Psoas muscle (tissue), 8 donors: ENCODE measurements around the gene TCERG1L. TPM values are rescaled to one million over a fixed set of nuclear protein-coding genes. Genes with fewer than 3 reads are reported as not detected.

Source experiments
- ATAC-seq, 4 donors: fragments of 200-7000 bp; cut with Tn5 transposase; one replicate each; pipeline ENCODE4 v1.9.1; 2020; ENCODE audit warnings: moderate library complexity in 3 of 4, mild to moderate bottlenecking in 2 of 4
- DNase-seq, 2 donors: peaks; one replicate each; pipeline ENCODE4 v3.0.0-alpha.2; 2020
- H3K27ac ChIP-seq: fragments of 200-600 bp; one replicate; pipeline ENCODE4 v1.8.0; 2022
- H3K27me3 ChIP-seq, 3 donors: fragments of 200-600 bp in 1 of 3; one replicate each; pipeline versions ENCODE4 v1.6.1 to v1.8.0; 2013 to 2022; ENCODE audit warnings: low read length in 2 of 3, mild to moderate bottlenecking in 2 of 3, moderate library complexity in 1 of 3; ENCODE audit not compliant: insufficient read depth in 3 of 3
- H3K36me3 ChIP-seq, 2 donors: fragments of 200-600 bp in 1 of 2; one replicate each; pipeline versions ENCODE4 v1.6.1 to v1.8.0; 2013 to 2022; ENCODE audit warnings: low read depth in 1 of 2, mild to moderate bottlenecking in 1 of 2, moderate library complexity in 1 of 2; ENCODE audit not compliant: insufficient read depth in 1 of 2
- H3K4me1 ChIP-seq: fragments of 200-600 bp; one replicate; pipeline ENCODE4 v1.8.0; 2022
- H3K4me3 ChIP-seq: fragments of 200-600 bp; one replicate; pipeline ENCODE4 v1.8.0; 2022; ENCODE audit warnings: mild to moderate bottlenecking
- H3K9me3 ChIP-seq: fragments of 200-600 bp; one replicate; pipeline ENCODE4 v1.8.0; 2022
- CTCF ChIP-seq: fragments of 200-600 bp; IDR thresholded peaks from one replicate; pipeline ENCODE4 v1.8.0; 2022; ENCODE audit warnings: antibody characterized with exemption
- WGBS, 3 donors: extraction: QIAGEN DNeasy Blood & Tissue Kit; methylation state at CpG; one replicate each; pipeline versions ENCODE4 v1.1.6 to v1.1.7; 2013; 5-methylcytosine and 5-hydroxymethylcytosine counted together
- intact Hi-C, 2 donors: fragments of 100-400 bp; cut with DNase I; formaldehyde crosslinking; loops; one replicate each; pipeline versions ENCODE4 v1.11.0 to v1.14.2; 2022
- polyA plus RNA-seq, 3 donors: library from polyadenylated mRNA; stranded (reverse); fragments of 200-250 nt; gene quantifications; one replicate each; pipeline ENCODE4 v1.2.3, GENCODE V29; 2013
- total RNA-seq, 4 donors: library from RNA; stranded (reverse); fragmentation: NEBNext Ultra II Directional in 2 of 4; extraction: Animal tissue kit (Norgen Biotek cat#: 25700) in 2 of 4; gene quantifications; one replicate each; pipeline versions ENCODE4 v1.2.1 to v1.2.4, GENCODE V29; 2021 to 2023
- donor health status: healthy with polysubstance abuse.
- donor health status: DM: no; HTN: no; CAD: no; lungs with moderate emphysema.
- donor health status: Bipolar disorder and iron deficiency.
- donor health status: healthy.
- donor health status: DM: yes; HTN: yes; CAD: no.
- donor health status: DM: no; HTN: no; CAD: no.
- donor health status: DM: no; HTN: no; CAD: no.
- donor health status: DM: yes; HTN: yes; CAD: no.

TCERG1L gene
- total and polyA plus RNA-seq, 7 donors = 0.01 TPM; not detected in 6

GRCh38 chr10:131215776-131216175 lies 95.7 kb downstream of the TCERG1L start:
- intact Hi-C loops = no loop called here
- peak in 1 of 2 donors; percentile 18 for DNase-seq
- Histone ChIP-seq H3K27ac (no peak overlapping the region), H3K9me3 (no peaks in the 10 kb centered on the region), H3K4me1 (no peaks in the 10 kb centered on the region), H3K4me3 (no peak overlapping the region), H3K27me3 (peaks cover 0 to 17% (median 0%) of the 10 kb centered on the region in 3 donors), H3K36me3 (no peaks in the 10 kb centered on the region)
- no peak for TF ChIP-seq CTCF
- WGBS, 3 donors = 93 to 97% (median 95%) methylated on average over 6 of the region's 6 CpGs
- no peak for ATAC-seq

- Histone ChIP-seq H3K4me3 (no peak overlapping the region), H3K4me1 (no peaks in the 10 kb centered on the region), H3K27ac (no peak overlapping the region), H3K9me3 (no peaks in the 10 kb centered on the region), H3K36me3 (no peaks in the 10 kb centered on the region), H3K27me3 (peaks cover 0 to 16% (median 0%) of the 10 kb centered on the region in 3 donors)
- DNase-seq (peak in 1 of 2 donors; percentile 14), ATAC-seq (no peak)
- no peak for TF ChIP-seq CTCF
- 92 to 94% (median 93%) methylated on average over 17 of the region's 17 CpGs for WGBS, 3 donors
- intact Hi-C loops = no loop called here
Observed at GRCh38 chr10:131214521-131215244, 96.8 kb downstream of the TCERG1L start.

- intact Hi-C loops = no loop called here
- H3K27me3 ChIP-seq = peaks cover 0 to 8% (median 0%) of the 10 kb centered on the region in 3 donors
- H3K36me3 ChIP-seq = no peaks in the 10 kb centered on the region
- no peak for TF ChIP-seq CTCF
- WGBS, 3 donors = 80 to 89% (median 83%) methylated on average over 9 of the region's 9 CpGs
- DNase-seq = peak in 1 of 2 donors; percentile 26
- no peaks in the 10 kb centered on the region for H3K4me1 ChIP-seq
- no peak for ATAC-seq
- H3K4me3 ChIP-seq = no peak overlapping the region
- no peak overlapping the region for H3K27ac ChIP-seq
- H3K9me3 ChIP-seq = no peaks in the 10 kb centered on the region
Observed at GRCh38 chr10:131213741-131214505, 97.6 kb downstream of the TCERG1L start.

- peaks cover 0 to 3% (median 0%) of the 10 kb centered on the region in 3 donors for H3K27me3 ChIP-seq
- ATAC-seq (no peak), DNase-seq (peak in 1 of 2 donors; percentile 16)
- H3K9me3 ChIP-seq = no peaks in the 10 kb centered on the region
- no peaks in the 10 kb centered on the region for H3K36me3 ChIP-seq
- intact Hi-C loops = no loop called here
- H3K4me1 ChIP-seq = no peaks in the 10 kb centered on the region
- 65 to 80% (median 77%) methylated on average over 5 of the region's 5 CpGs for WGBS, 3 donors
- H3K27ac ChIP-seq = no peak overlapping the region
- H3K4me3 ChIP-seq = no peak overlapping the region
- no peak for TF ChIP-seq CTCF
Observed at GRCh38 chr10:131212763-131213325, 98.7 kb downstream of the TCERG1L start.
